HG02763 (cell line): ENCODE measurements around the gene POTEB3.
"Not testable (repeated sequence)": the region's sequence is repeated elsewhere in the genome, so short reads cannot be mapped to it uniquely, and the experiment has no call there.

Experiments
- ATAC-seq: cut with Tn5 transposase; IDR thresholded peaks from one replicate; pipeline ENCODE4 v1.9.1; 2021; ENCODE audit warnings: mild to moderate bottlenecking, moderate library complexity; ENCODE audit not compliant: unreplicated experiment

POTEB3 gene

DNA sequence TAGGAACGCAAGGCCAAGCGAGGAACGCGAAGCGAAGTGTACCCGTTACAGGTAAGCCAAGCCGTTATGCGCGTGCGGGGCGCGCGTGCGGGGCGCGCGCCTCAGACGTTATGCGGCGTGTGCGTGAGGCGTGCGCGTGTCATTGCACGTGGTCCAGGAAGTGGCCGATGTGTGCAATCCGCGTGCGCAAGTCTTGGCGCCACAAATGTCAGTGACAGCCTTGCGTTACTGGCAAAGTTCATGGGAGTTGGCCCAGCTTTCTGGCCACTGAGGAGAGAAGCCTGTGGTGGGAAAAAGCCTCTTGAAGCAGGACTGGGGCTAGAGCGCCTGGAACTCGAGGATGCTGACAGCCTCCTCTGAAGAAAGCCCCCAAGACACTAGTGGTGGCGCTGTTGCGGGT, at the start of gene POTEB3:
POTEB3 (minus strand) TSS at position 101 of the 400 bp plus-strand sequence. CDS start 488 bp downstream, outside the sequence.
- ATAC-seq = not testable (repeated sequence)

DNA sequence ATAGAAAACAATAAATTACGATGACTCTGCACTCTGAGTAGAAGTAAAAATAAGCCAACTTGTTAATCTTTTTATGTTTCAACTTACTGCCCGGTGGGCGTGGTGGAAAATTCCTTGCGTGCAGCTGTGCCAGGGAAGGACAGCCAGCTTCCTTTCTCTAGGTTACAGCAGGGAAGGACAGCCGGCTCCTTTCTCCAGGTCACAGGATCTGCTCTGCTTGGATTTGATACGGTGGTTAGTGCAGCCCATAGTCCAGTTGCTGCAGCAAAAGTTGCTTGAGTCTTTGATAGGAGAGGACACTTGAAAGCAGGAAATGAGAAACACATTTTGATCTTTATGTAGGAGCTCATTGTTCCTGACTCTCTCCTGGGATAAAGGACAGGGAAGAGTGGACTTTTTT, 13.4 kb upstream of the POTEB3 start:
- not testable (repeated sequence) for ATAC-seq

DNA sequence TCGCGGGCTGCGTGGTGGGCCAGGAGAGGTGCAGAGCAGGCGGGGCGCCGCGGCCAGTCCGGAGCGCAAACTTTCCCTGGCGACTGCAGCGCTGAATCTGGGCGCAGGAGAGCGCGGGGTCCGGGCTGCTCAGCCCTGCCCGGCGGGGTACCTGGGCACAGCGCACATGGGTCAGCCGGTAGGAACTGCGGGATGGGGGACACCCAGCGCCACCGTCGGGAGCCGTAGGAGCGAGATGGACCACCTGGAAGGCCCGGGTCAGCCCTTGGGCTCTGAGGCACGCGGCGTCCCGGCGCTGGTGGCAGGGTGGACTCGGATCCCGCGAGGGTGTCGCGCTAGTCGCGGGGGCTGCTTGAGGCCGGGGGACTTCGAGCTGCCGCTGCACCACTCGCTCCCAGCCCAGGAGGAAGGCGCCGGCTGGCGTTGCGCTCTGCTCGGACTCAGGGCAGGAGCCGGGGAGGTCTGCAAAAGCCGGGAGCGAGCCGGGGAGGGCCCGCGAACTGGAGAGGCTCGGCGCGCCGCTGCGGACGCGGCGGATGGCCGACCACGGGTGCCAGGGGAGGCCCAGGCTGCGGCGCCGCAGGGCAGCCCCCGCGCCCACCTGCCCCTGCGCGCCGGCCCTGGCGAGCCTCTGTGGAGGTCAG, 11.7 kb upstream of the POTEB3 start:
- not testable (repeated sequence) for ATAC-seq

DNA sequence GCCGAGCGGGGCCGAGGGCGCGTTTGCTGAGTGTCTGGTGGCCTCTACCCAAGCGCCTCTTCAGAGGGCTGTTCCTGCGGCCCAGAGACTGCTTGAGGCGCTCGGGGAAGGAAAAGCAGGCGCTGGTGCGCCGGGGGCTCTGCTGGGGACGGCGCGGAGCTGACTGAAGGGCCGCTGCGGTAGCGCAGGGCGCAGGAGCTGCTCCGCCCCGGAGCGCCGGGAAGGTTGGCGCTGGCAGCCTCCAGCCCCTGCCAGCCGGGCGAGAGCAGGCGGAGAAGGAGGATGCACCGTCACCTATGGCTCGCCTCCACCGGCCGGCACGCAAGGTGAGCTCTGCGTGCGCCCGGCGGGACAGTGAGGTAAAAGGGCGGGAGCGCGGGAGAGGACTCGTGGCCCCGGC, 11.2 kb upstream of the POTEB3 start:
- ATAC-seq = not testable (repeated sequence)

DNA sequence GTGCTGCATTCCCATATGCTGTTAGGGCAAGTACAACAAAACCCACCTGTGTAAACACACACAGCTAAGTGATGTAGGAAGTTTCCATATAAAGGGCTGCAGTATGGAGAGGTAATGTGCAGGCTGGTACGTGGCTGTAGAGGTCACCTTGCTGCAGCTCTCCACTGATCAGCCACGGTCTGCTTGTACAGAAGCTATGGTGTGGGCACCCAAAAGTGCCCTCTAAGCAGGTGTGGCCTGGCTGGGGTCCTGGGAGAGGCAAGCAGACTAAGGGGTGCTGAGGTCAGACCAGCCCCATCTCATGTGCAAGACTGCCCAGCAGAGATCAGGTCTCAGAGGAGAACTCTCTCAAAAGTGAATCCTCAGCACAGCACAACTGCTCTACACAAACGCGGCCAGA, 32.9 kb downstream of the POTEB3 start:
- not testable (repeated sequence) for ATAC-seq

DNA sequence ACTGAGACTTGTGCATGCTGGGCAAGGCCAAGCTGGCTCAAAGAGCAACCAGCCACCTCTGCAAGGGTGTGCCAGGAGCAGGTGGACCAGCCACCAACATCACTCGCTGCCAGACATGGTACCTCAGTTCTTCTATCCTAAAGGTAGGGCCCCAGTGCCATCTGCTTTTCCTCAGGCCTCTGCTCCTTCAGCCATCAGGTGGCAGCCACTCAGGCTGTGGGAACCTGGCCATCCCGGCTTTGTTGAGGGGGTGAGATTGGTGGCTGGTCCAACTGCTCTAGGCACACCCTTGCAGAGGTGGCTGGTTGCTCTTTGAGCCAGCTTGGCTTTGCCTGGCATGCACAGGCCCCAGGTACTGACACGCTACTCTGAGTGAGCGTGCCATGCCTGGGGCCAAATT, 38.8 kb downstream of the POTEB3 start:
- ATAC-seq = not testable (repeated sequence)

DNA sequence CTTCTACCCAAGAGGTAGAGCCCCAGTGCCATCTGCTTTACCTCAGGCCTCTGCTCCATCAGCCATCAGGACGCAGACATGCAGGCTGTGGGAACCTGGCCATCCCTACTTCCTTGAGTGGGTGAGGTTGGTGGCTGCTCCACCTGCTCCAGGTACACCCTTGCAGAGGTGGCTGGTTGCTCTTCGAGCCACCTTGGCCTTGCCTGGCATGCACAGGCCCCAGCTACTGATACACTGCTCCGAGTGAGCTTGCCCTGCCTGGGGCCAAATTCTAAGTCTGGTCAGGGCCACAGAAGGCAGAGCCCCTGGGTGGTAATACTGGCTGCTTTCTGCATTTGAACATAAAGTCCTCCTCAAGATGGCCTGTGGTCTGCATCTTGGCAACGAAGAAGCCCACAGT, 41.2 kb downstream of the POTEB3 start:
- ATAC-seq = not testable (repeated sequence)

DNA sequence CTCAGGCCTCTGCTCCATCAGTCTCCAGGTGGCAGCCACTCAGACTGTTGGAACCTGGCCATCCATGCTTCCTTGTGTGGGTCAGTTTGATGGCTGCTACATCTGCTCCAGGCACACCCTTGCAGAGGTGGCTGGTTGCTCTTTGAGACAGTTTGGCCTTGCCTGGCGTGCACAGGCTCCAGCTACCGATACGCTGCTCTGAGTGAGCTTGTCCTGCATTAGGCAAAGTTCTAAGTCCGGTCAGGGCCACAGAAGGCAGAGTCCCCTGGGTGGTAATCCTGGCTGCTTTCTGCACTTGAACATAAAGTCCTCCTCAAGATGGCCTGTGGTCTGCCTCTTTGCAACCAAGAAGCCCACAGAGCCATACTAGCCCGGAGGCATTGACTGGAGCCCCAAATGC, 41.8 kb downstream of the POTEB3 start:
- ATAC-seq = not testable (repeated sequence)

DNA sequence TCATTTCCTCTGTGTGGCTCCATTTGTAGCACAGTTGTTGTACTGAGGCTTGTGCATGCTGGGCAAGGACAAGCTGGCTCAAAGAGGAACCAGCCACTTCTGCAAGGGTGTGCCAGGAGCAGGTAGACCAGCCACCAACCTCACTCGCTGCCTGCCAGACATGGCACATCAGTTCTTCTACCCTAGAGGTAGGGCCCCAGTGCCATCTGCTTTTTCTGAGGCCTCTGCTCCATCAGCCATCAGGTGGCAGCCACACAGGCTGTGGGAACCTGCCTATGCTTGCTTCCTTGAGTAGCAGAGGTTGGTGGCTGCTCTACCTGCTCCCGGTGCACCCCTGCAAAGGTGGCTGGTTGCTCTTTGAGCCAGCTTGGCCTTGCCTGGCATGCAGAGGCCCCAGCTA, 42.6 kb downstream of the POTEB3 start:
- not testable (repeated sequence) for ATAC-seq

DNA sequence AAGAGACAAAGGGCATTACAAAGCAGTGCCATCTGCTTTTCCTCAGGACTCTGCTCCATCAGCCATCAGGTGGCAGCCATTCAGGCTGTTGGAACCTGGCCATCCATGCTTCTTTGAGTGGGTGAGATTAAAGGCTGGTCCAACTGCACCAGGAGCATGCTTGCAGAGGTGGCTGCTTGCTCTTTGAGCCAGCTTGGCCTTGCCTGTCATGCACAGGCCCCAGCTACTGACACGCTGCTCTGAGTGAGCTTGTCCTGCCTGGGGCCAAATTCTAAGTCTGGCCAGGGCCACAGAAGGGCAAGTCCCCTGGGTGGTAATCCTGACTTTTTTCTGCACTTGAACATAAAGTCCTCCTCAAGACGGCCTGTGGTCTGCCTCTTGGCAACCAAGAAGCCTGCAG, 43.1 kb downstream of the POTEB3 start:
- not testable (repeated sequence) for ATAC-seq

DNA sequence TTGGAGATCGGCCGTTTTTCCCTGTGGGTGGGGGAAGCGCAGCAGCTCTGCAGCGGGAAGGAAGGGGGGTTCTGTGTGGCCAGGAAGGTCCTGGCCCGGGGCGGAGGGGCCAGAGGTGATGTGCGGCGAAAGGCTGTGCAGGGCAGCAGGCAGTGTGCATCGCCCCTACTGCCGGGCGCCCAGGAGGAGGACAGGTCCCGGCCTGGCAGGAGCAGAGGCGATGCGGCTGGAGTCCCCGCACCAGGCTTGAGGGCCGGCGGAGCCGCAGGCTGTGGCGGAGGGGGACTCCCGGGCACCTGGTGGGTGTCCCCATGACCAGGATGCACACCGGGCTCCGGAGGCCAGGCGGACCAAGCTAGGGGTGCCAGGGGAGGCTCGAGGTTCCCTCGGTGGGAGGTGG, 54.3 kb downstream of the POTEB3 start:
- not testable (repeated sequence) for ATAC-seq

DNA sequence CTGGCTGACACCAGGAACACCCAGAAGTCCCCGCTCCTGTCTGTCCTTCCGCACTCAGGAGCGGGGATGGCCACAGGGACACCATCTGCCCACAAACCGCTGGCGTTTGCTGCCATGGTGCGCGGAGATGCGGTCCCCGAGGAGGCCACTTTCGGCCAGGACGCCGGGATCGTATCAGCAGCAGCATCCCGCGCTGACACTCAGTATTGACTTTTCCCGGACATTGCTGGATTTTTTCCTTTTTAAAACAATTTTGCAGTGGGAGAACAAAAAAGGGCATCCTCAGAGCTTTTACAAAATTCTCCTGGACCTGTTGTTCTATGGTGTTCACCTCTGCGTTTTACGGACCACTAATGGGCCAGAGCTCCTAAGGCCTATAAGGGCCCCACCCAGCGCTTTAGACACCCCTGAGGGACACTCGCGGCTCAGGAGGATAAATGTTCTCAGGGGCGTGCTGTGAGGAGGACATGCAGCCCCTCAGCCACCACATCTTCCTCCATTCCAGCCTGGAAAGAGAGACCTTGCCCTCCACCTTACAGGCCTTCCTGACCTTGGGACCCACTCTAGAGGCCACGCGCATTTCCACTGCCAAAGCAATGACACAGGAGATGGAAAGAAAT, 56.3 kb downstream of the POTEB3 start:
- not testable (repeated sequence) for ATAC-seq

DNA sequence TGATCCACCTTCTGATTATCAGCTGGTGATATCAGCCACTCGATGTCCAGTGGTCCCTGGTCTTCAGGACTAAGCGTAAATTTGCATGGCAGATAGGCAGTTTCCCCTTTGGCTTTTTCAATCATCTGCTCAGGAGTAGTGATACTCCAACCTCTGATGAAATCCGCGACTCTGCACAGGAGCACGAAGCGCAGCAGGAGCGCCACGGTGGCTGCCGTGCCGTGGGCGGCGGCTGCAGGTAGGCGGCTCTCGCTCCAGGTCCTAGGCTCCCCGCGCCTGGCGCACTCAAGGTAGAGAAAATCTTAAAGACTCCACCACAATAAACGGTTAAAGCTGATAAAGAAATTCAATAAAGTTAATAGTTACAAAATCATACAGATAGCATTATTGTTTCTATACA, 66.6 kb downstream of the POTEB3 start:
- not testable (repeated sequence) for ATAC-seq

DNA sequence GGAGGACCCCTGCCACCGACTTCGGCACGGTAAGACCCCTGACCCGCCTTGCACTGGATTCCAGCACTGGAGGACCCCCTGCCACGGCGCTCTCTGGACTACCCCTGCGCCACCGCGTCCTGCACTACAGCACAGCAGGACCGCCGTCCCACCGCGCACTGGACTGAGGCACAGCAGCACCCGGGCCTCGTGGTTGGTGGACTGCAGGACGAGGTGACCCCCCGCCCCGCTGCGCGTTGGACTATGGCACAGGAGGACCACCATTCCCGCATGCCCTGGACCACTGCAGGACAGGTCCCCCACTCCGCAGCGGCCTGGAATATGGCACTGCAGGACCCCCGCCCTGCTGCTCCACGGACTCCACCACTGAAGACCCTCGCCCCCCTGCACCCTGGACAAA, 71.1 kb downstream of the POTEB3 start:
- not testable (repeated sequence) for ATAC-seq

DNA sequence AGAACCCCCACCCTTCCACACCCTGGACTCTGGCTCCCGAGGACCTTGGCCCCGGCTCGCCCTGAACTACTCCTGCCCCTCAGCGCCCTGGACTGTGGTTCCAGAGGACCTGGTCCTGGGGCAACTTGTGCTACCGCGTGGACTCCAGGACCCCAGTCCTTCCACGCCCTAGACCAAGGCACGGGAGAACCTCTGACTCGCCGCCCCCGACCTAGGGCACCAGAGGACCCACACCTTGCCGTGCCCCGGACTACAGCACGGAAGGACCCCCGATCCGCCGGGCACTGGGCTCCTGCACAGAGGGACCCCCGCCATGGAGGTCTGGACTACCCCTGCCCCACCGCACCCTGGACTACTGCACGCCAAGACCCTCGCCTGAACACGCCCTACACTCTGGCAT, 71.7 kb downstream of the POTEB3 start:
- ATAC-seq = not testable (repeated sequence)
